K562 (cell line): Measurements from ENCODE around the gene YBEY. TPM values are rescaled to one million over a fixed set of nuclear protein-coding genes. Genes with fewer than 3 reads are reported as not detected.
A peak's percentile ranks its signal among the peaks of the same experiment; 100 is the strongest.

Source experiments
- CBX8 ChIP-seq: fragments of 200-600 bp; sonication (generic); IDR thresholded peaks from 2 replicates; pipeline ENCODE4 v1.6.1; 2012; ENCODE audit warnings: borderline replicate concordance, mixed run types, low read depth, mild to moderate bottlenecking, moderate library complexity, mixed read lengths, low read length, control low read depth, inconsistent platforms; ENCODE audit not compliant: poor library complexity, severe bottlenecking; ENCODE audit errors: extremely low read depth
- E2F3 ChIP-seq: fragments of 250-450 bp; sonication (Bioruptor Pico); IDR thresholded peaks from 2 replicates; pipeline ENCODE4 v1.4.0; 2020; ENCODE audit warnings: mild to moderate bottlenecking
- HDAC1 ChIP-seq, 2 experiments: fragments of 450-650 bp; IDR thresholded peaks; 2 replicates each; pipeline ENCODE4 v1.6.1; 2016 to 2017; ENCODE audit warnings: inconsistent platforms in 1 of 2, mild to moderate bottlenecking in 1 of 2, moderate library complexity in 1 of 2
- HOMEZ ChIP-seq: fragments of 250-450 bp; sonication (Bioruptor Pico); IDR thresholded peaks from 2 replicates; pipeline ENCODE4 v1.4.0; 2020; ENCODE audit warnings: mild to moderate bottlenecking, moderate library complexity
- IRF1 ChIP-seq: sonication (generic); formaldehyde crosslinking; IDR thresholded peaks from 2 replicates; pipeline ENCODE4 v1.8.0; 2022; ENCODE audit warnings: missing genetic modification reagents, mild to moderate bottlenecking, borderline replicate concordance
- MAX ChIP-seq: sonication (generic); formaldehyde crosslinking; IDR thresholded peaks from 2 replicates; pipeline ENCODE4 v1.9.0; 2022; ENCODE audit warnings: mild to moderate bottlenecking, missing genetic modification reagents
- MTA2 ChIP-seq: fragments of 450-650 bp; IDR thresholded peaks from 2 replicates; pipeline ENCODE4 v1.6.1; 2016; ENCODE audit warnings: low read depth
- MTA3 ChIP-seq: fragments of 450-650 bp; formaldehyde crosslinking; IDR thresholded peaks from 2 replicates; pipeline ENCODE4 v1.6.1; 2017; ENCODE audit warnings: mild to moderate bottlenecking, borderline replicate concordance
- NBN ChIP-seq: fragments of 450-650 bp; IDR thresholded peaks from 2 replicates; pipeline ENCODE4 v1.6.1; 2016; ENCODE audit warnings: low read depth, mild to moderate bottlenecking
- NELFE ChIP-seq: IDR thresholded peaks from 2 replicates; pipeline ENCODE4 v1.6.1; 2011; ENCODE audit warnings: mild to moderate bottlenecking; ENCODE audit not compliant: insufficient read depth, insufficient read length
- NFYB ChIP-seq: IDR thresholded peaks from 2 replicates; pipeline ENCODE4 v1.6.1; 2011; ENCODE audit warnings: mild to moderate bottlenecking, moderate library complexity; ENCODE audit not compliant: insufficient read length; ENCODE audit errors: extremely low read depth
- PHB ChIP-seq: fragments of 250-450 bp; sonication (Bioruptor Pico); IDR thresholded peaks from 2 replicates; pipeline ENCODE4 v1.5.0; 2021
- POU5F1 ChIP-seq: fragments of 150-350 bp; IDR thresholded peaks from 2 replicates; pipeline ENCODE4 v1.6.1; 2014; ENCODE audit warnings: borderline replicate concordance, low read length, low read depth, mild to moderate bottlenecking; ENCODE audit not compliant: partially characterized antibody
- PTBP1 ChIP-seq: fragments of 200-400 bp; formaldehyde crosslinking; IDR thresholded peaks from 2 replicates; pipeline ENCODE4 v1.6.1; 2017; ENCODE audit warnings: low read depth, low read length
- RBM15 ChIP-seq: fragments of 200-400 bp; formaldehyde crosslinking; IDR thresholded peaks from 2 replicates; pipeline ENCODE4 v1.6.1; 2018; ENCODE audit warnings: mild to moderate bottlenecking, low read length, moderate library complexity; ENCODE audit not compliant: insufficient read depth
- SIN3B ChIP-seq: fragments of 450-650 bp; IDR thresholded peaks from 2 replicates; pipeline ENCODE4 v1.6.1; 2017; ENCODE audit warnings: low read depth, mild to moderate bottlenecking, moderate library complexity
- SLC30A9 ChIP-seq: fragments of 250-450 bp; sonication (Bioruptor Pico); IDR thresholded peaks from 2 replicates; pipeline ENCODE4 v1.8.0; 2022; ENCODE audit warnings: mild to moderate bottlenecking, moderate library complexity
- SMARCA5 ChIP-seq: fragments of 450-650 bp; IDR thresholded peaks from 2 replicates; pipeline ENCODE4 v1.6.1; 2016
- SMARCC2 ChIP-seq: fragments of 450-650 bp; IDR thresholded peaks from 2 replicates; pipeline ENCODE4 v1.6.1; 2017; ENCODE audit warnings: antibody characterized with exemption, moderate library complexity, mild to moderate bottlenecking, low read depth
- SNIP1 ChIP-seq: fragments of 450-650 bp; IDR thresholded peaks from 2 replicates; pipeline ENCODE4 v1.7.1; 2017; ENCODE audit warnings: low read depth, mild to moderate bottlenecking
- STAG1 ChIP-seq: sonication (generic); formaldehyde crosslinking; IDR thresholded peaks from 2 replicates; pipeline ENCODE4 v1.5.0; 2020; ENCODE audit warnings: missing genetic modification reagents, borderline replicate concordance
- TAF15 ChIP-seq: fragments of 200-400 bp; formaldehyde crosslinking; IDR thresholded peaks from 2 replicates; pipeline ENCODE4 v1.6.1; 2017; ENCODE audit warnings: mild to moderate bottlenecking, low read depth, low read length, moderate library complexity
- ZFP1 ChIP-seq: fragments of 450-650 bp; formaldehyde crosslinking; IDR thresholded peaks from 2 replicates; pipeline ENCODE4 v1.4.0; 2020; ENCODE audit warnings: mild to moderate bottlenecking, mixed read lengths
- ZNF146 ChIP-seq: IDR thresholded peaks from one replicate; pipeline ENCODE4 v1.6.1; 2018; ENCODE audit warnings: missing compliant biosample characterization; ENCODE audit not compliant: unreplicated experiment
- ZNF253 ChIP-seq: fragments of 250-450 bp; sonication (Bioruptor Pico); conservative IDR thresholded peaks from 2 replicates; pipeline ENCODE4 v1.6.1; 2021; ENCODE audit warnings: mild to moderate bottlenecking
- ZNF282 ChIP-seq: sonication (generic); formaldehyde crosslinking; IDR thresholded peaks from 2 replicates; pipeline ENCODE4 v1.8.1; 2023; ENCODE audit warnings: missing genetic modification reagents
- polyA plus RNA-seq, 8 experiments: library from polyadenylated mRNA; depleted of rRNA in 4 of 8; stranded (reverse) in 5 of 8; unstranded in 3 of 8; fragments of >200 nt; fragmentation: Nextera tagmentation in 2 of 8; fragmentation: Illumina TruSeq in 1 of 8; extraction: Ambion mirVana in 2 of 8; extraction: Trizol in 1 of 8; gene quantifications; 2 replicates each; pipeline versions ENCODE4 v1.2.1 to v1.2.3, GENCODE V29; 2011 to 2014; ENCODE audit warnings: inconsistent platforms in 1 of 8, missing spikeins in 1 of 8
- total RNA-seq, 7 experiments: library from RNA; depleted of rRNA in 6 of 7; stranded (reverse); fragments of >200 nt in 6 of 7; fragmentation: Illumina TruSeq in 2 of 7; extraction: Trizol in 2 of 7; gene quantifications; 2 replicates each; pipeline versions ENCODE4 v1.2.1 to v1.2.3, GENCODE V29; 2011 to 2021; ENCODE audit warnings: low replicate concordance in 1 of 7
- TF ChIP-seq, protein P1 (sequence below): fragments of 200-800 bp; sonication (Bioruptor generic); IDR thresholded peaks from 2 replicates; pipeline ENCODE4 v1.6.1; 2017; ENCODE audit warnings: missing genetic modification characterization, missing compliant biosample characterization

YBEY gene
- total and polyA plus RNA-seq, 9 of the 15 experiments (the other 6 are each of a cell fraction or from before 2014, with no cell fraction given), result 6.4 to 28.0 (median 12.4) TPM

GRCh38 chr21:46323710-46324389, 37.7 kb downstream of the YBEY start, which contains the start of the genes C21orf58 and PCNT (continued):
- TF ChIP-seq SMARCC2 (no peak), HOMEZ (CRISPR knock-in tag) (no peak), PTBP1 (no peak), SLC30A9 (no peak), SMARCA5 (peak; percentile 92), NFYB (peak; percentile 96), STAG1 (CRISPR knock-in tag) (no peak), ZFP1 (no peak), NBN (peak; percentile 78), ZNF282 (CRISPR knock-in tag) (no peak), IRF1 (no peak), CBX8 (no peak), MAX (CRISPR knock-in tag) (peak; percentile 81), E2F3 (CRISPR knock-in tag) (peak; percentile 96), TAF15 (no peak), SNIP1 (no peak), HDAC1 (IDR thresholded peaks at IDR 0.05) (peak in 1 of 2 experiments; percentile 92; a peak in 2 of 4 replicates), MTA3 (peak; percentile 63; the same call in 1 of the 2 replicates), NELFE (no peak), POU5F1 (no peak), SIN3B (peak; percentile 88), MTA2 (no peak), ZNF146 (CRISPR knock-in tag) (no peak), ZNF253 (CRISPR knock-in tag) (no peak), PHB (CRISPR knock-in tag) (no peak), RBM15 (no peak)
- TF ChIP-seq, protein P1, sequence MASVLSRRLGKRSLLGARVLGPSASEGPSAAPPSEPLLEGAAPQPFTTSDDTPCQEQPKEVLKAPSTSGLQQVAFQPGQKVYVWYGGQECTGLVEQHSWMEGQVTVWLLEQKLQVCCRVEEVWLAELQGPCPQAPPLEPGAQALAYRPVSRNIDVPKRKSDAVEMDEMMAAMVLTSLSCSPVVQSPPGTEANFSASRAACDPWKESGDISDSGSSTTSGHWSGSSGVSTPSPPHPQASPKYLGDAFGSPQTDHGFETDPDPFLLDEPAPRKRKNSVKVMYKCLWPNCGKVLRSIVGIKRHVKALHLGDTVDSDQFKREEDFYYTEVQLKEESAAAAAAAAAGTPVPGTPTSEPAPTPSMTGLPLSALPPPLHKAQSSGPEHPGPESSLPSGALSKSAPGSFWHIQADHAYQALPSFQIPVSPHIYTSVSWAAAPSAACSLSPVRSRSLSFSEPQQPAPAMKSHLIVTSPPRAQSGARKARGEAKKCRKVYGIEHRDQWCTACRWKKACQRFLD (CRISPR knock-in tag), result no peak
